Fibroblast of skin of right quadriceps (primary cell): ENCODE results near the gene MDH1.

Experiments used
- DNase-seq: peaks from one replicate; pipeline ENCODE4 v3.0.0-alpha.2; 2013

MDH1 gene

DNA sequence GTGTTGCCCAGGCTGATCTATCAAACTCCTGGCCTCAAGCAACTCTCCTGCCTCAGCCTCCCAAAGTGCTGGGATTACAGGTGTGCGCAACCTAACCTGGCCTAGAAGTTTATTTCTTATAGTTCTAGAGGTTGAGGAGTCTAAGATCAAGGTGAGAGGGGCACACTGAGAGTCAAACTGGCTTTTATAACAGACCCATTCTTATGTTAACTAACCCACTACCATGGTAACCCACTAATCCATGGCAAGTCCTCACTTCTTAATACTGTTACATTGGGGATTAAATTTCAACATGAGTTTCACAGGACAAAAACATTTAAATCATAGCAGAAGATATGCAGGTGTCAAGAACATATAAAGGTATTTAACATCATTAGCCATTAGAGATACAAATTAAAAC is 50.6 kb downstream of the MDH1 start:
- no peak for DNase-seq

DNA sequence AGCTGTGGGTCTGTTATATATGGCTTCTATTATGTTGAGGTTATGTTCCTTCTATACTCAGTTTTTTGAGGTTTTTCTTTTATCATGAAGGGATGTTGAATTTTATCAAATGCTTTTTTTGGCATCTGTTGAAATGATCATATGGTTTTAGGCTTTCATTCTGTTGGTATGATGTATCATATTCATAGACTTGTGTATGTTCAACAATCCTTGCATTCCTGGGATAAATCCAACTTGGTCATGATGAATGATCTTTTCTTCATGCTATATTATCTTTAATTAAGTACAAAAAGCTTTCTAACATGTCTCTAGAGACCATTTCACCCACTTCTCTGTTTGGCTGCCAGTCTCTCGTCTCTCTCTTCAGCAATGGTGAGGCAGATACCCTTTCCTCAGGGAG is 54.2 kb downstream of the MDH1 start:
- peak; percentile 52 for DNase-seq

DNA sequence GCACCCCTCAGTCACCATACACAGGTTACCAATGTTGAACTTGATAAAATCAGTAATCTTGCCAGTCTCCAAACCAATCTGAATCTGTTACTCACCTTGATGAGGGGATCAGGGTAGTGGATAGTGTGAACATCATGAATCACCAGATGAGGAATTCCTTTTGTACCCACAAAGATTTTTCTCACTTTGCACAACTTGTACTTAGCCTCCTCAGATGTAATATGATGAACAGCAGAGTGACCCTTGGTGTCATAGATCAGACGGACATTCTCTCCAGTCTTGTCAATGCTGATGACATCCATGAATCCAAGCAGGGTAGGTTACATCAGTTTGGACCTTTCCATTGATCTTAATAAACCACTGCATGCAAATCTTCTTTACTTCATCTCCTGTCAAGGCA is 54.7 kb downstream of the MDH1 start:
- no peak for DNase-seq

DNA sequence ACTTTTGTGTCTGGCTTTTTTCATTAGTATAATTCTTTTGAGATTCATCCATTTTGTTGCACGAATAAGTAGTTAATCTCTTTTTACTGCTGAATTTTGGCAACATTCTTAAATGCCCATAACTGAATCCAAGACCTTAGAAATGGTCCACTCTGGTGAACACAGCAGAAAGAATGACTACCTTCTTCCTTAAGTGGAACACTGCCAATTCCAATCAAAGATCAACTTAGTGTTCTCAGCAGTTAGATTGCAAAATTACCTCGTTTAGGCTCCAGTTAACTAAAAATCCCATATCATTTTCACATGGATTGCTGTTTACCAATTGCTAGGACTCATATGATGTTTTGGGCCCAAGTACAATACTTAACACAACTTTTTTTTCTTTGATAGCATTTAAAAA is 59.9 kb downstream of the MDH1 start:
- no peak for DNase-seq

DNA sequence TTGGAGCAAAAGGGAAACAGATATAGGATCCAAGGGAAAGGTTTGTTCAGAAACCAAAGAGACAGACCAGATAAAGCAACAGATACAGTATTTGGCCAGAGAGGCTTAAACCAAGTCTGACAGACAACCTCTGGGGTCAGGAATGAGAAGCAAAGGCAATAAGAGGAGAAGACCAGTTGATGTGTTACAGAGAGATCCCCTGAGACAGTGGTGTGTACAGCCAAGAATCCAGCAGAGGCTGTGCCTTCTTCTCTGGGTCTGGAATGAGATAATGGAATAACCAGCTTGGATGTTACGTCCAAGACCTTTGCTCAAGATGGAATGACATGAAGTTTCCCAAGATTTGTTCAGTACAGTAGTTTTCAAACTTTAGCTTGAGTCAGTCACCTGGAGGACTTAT is 61.1 kb downstream of the MDH1 start:
- no peak for DNase-seq

DNA sequence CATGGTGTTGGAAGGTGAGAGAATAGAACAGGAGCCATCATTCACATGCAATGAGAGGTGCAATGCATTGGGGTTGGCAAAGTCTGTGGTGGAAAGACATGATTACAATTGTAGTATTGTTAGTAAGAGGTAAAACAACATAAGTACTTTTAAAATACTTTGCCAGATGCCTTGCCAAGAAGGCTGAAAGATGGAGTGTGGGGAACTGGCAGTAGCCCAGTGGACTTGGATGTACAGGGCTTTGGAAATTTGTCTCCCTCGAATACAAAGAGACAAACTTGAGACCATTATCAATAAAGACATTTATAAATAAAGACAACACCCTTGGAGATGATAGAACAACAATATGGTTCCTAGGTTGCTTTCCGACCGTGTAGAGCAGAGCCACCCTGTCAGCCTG is 62.0 kb downstream of the MDH1 start:
- no peak for DNase-seq

DNA sequence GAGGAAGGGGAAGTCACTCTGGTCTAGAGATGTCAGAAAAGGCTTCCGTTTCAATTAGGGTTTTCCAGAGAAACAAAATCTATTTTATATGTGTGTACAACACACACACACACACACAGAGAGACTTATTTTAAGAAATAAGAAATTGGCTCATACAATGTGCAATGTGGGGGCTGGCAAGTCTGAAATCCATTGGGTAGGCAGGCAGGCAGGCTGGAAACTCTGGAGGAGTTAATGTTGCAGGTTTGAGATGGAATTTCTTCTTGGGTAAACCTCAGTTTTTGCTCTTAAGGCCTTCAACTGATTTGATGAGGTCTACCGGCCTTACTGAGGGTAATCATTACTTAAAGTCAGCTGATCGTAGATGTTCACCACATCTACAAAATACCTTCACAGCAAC is 62.6 kb downstream of the MDH1 start:
- DNase-seq = no peak

DNA sequence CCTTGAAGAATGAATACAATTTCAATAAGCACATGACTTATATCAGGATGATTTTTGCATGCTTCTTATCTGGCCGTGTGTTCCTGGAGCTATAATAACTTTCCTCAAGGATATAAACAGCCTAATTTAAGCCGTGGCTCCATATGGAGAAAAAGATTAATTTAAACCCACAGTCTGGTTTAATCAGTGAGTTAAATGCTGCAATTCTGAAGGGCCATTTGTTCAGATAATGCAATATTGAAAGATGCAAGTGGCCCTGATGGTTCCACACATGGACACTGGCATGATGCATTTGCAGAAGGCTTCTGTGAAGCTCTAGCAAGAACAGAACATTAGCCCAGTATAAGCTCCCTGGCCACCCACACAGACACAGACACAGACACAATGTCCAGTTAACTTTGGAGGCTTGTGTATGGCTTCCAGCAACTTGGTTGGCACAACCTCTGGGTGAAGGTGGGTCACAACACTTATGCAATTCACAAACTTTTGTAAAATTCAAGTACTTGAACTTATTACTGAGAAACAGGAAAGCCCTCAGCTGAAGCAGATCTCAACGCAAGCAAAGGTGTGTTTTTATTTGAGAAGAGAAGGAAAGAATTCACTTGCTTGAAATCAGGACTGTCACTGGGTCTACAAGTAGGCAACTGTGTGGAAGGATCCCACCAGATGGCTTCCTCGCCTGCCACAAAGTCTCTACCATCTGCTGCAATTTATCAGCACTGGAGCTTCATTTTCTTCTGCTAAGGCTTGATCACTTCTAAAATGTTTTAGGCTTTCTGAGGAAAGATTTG is 63.3 kb downstream of the MDH1 start:
- DNase-seq = no peak

DNA sequence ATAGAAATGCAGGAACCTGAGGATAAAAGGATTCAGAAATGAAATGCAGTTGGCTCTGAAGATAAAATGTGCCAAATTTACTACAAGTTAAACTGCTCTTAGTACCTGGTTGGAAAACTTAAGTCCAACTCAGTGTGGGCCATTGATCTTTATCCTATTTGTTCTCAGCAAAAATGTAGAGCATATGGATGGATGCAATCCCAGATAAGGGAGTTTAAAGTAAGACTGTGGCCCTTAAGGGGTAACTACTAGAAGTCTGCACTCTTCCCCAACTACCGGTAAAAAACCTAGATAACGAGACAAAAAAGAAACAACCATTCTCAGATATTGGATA is 63.9 kb downstream of the MDH1 start:
- DNase-seq = no peak

DNA sequence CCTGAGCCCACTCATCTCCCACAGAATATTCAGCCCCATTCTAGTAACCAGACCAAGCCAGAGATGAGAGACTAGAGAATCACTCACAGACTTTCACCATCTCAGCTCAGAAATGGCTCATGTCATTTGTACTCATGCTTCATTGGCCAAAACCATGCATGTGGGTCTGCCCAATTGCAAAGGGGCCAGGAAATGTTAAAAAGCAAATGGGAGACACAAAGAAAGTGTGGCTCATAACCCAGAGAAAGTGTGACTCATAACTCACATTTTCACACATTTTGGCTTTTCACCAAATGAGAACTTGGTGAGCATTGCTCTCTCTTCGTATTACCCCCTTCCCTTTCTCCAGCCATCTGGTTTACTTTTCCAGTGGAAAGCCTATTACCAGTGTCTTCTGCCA is 66.2 kb downstream of the MDH1 start:
- DNase-seq = peak; percentile 77
